HepG2 (cell line): ENCODE measurements around the gene YIPF7. TPM values are rescaled to one million over a fixed set of nuclear protein-coding genes. Genes with fewer than 3 reads are reported as not detected.

Source experiments
- ATF7-NPFF ChIP-seq: sonication (generic); formaldehyde crosslinking; IDR thresholded peaks from 2 replicates; pipeline ENCODE4 v1.8.1; 2023; ENCODE audit warnings: mild to moderate bottlenecking, low read depth, missing genetic modification reagents, moderate library complexity
- KLF11 ChIP-seq: IDR thresholded peaks from 2 replicates; pipeline ENCODE4 v1.6.1; 2016; ENCODE audit warnings: missing compliant biosample characterization
- NRL ChIP-seq: sonication (generic); formaldehyde crosslinking; IDR thresholded peaks from 2 replicates; pipeline ENCODE4 v1.5.0; 2020; ENCODE audit warnings: missing genetic modification reagents, mild to moderate bottlenecking, moderate library complexity, borderline replicate concordance
- POLR2AphosphoS2 ChIP-seq: IDR thresholded peaks from 2 replicates; pipeline ENCODE4 v1.6.1; 2011; ENCODE audit warnings: low read depth, low read length, improper control_type of control experiment
- RBM22 ChIP-seq: fragments of 200-400 bp; formaldehyde crosslinking; optimal IDR thresholded peaks from 2 replicates; pipeline ENCODE3; 2017; ENCODE audit warnings: mild to moderate bottlenecking, low read length, moderate library complexity
- TBX2 ChIP-seq: sonication (generic); formaldehyde crosslinking; IDR thresholded peaks from 2 replicates; pipeline ENCODE4 v1.5.0; 2020; ENCODE audit warnings: missing genetic modification reagents, mild to moderate bottlenecking, borderline replicate concordance
- ZFP82 ChIP-seq: sonication (generic); formaldehyde crosslinking; IDR thresholded peaks from 2 replicates; pipeline ENCODE4 v1.5.1; 2020; ENCODE audit warnings: mild to moderate bottlenecking, missing genetic modification reagents, borderline replicate concordance
- ZNF17 ChIP-seq: sonication (generic); formaldehyde crosslinking; IDR thresholded peaks from 2 replicates; pipeline ENCODE4 v1.5.0; 2020; ENCODE audit warnings: mild to moderate bottlenecking, missing genetic modification reagents
- ZNF292 ChIP-seq: sonication (generic); formaldehyde crosslinking; IDR thresholded peaks from 2 replicates; pipeline ENCODE4 v1.8.1; 2022; ENCODE audit warnings: mild to moderate bottlenecking, low read depth, missing genetic modification reagents, borderline replicate concordance
- ZNF564 ChIP-seq: sonication (generic); formaldehyde crosslinking; IDR thresholded peaks from 2 replicates; pipeline ENCODE4 v1.8.1; 2023; ENCODE audit warnings: mild to moderate bottlenecking, missing genetic modification reagents
- ZSCAN12 ChIP-seq: sonication (generic); formaldehyde crosslinking; IDR thresholded peaks from 2 replicates; pipeline ENCODE4 v1.9.0; 2021; ENCODE audit warnings: mild to moderate bottlenecking, missing genetic modification reagents
- polyA plus RNA-seq, 8 experiments: library from polyadenylated mRNA; depleted of rRNA in 3 of 8; stranded (reverse) in 7 of 8; unstranded in 1 of 8; fragments of >200 nt; fragmentation: Illumina TruSeq in 4 of 8; extraction: Trizol in 4 of 8; gene quantifications; 2 replicates each; pipeline versions ENCODE4 v1.2.1 to v1.2.3, GENCODE V29; 2011 to 2016; ENCODE audit warnings: low read depth in 4 of 8, missing spikeins in 1 of 8, mixed read lengths in 1 of 8; ENCODE audit not compliant: insufficient read depth in 1 of 8
- total RNA-seq, 5 experiments: library from RNA; depleted of rRNA; stranded (reverse); fragments of >200 nt; fragmentation: Illumina TruSeq; extraction: Trizol; gene quantifications; 2 replicates each; pipeline ENCODE4 v1.2.3, GENCODE V29; 2016; ENCODE audit warnings: low read depth in 1 of 5
- TF ChIP-seq, protein P1 (sequence below): sonication (generic); formaldehyde crosslinking; IDR thresholded peaks from 2 replicates; pipeline ENCODE4 v1.5.0; 2020; ENCODE audit warnings: mild to moderate bottlenecking, missing genetic modification reagents, borderline replicate concordance
- TF ChIP-seq, protein P2 (sequence below): sonication (generic); formaldehyde crosslinking; IDR thresholded peaks from 2 replicates; pipeline ENCODE4 v1.5.1; 2020; ENCODE audit warnings: missing genetic modification reagents, mild to moderate bottlenecking, borderline replicate concordance
- TF ChIP-seq, protein P3 (sequence below): sonication (generic); formaldehyde crosslinking; IDR thresholded peaks from 2 replicates; pipeline ENCODE4 v1.4.0; 2020; ENCODE audit warnings: missing genetic modification reagents
- TF ChIP-seq, protein P4 (sequence below): sonication (generic); formaldehyde crosslinking; IDR thresholded peaks from 2 replicates; pipeline ENCODE4 v1.4.0; 2020; ENCODE audit warnings: missing genetic modification reagents

YIPF7 gene
- total and polyA plus RNA-seq, 2 of the 13 experiments (the other 11 are each of a cell fraction or from before 2014, with no cell fraction given), result 0.12 TPM; not detected in 1

DNA sequence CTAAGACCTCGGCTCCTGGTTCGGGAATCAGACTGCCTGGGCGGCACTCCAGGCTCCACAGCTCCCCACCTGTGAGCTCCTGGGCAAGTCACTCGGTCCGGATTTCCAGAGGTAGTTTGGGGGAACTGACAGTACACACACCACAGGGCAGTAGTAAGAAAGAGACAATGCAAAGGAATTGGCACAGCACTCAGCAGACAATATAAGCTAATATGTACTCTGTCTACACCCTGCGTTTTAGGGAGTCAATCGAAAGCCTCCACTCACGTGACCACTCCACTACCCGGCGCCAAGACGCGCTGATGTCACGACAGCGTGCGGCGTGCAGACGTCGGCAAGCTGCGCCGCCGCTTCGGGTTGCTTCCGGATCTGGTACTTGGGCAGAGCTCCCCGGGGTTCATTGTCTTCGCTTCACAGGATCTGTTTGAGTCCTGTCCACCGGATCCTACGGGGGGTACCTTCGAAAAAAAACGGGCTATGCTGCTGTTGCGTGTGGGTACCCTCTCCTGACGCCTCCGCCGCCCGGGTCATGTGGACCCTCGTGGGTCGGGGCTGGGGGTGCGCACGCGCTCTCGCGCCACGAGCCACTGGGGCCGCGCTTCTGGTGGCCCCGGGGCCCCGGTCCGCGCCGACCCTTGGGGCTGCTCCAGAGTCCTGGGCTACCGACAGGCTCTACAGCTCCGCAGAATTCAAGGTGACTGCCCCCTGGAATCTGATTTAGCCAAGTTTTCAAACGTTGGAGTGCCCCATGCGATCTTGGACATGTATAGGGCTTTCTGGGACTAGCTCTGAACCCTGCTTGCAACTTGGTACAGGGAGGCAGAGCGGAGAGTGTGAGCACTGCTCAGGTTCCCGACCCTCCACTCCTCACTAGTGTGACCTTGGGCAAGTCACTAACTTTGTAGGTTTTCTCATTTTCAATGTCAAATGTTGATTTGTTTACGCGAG is 26.9 kb upstream of the YIPF7 start, which contains the start of gene GUF1 (continued):
- TF ChIP-seq, protein P1, sequence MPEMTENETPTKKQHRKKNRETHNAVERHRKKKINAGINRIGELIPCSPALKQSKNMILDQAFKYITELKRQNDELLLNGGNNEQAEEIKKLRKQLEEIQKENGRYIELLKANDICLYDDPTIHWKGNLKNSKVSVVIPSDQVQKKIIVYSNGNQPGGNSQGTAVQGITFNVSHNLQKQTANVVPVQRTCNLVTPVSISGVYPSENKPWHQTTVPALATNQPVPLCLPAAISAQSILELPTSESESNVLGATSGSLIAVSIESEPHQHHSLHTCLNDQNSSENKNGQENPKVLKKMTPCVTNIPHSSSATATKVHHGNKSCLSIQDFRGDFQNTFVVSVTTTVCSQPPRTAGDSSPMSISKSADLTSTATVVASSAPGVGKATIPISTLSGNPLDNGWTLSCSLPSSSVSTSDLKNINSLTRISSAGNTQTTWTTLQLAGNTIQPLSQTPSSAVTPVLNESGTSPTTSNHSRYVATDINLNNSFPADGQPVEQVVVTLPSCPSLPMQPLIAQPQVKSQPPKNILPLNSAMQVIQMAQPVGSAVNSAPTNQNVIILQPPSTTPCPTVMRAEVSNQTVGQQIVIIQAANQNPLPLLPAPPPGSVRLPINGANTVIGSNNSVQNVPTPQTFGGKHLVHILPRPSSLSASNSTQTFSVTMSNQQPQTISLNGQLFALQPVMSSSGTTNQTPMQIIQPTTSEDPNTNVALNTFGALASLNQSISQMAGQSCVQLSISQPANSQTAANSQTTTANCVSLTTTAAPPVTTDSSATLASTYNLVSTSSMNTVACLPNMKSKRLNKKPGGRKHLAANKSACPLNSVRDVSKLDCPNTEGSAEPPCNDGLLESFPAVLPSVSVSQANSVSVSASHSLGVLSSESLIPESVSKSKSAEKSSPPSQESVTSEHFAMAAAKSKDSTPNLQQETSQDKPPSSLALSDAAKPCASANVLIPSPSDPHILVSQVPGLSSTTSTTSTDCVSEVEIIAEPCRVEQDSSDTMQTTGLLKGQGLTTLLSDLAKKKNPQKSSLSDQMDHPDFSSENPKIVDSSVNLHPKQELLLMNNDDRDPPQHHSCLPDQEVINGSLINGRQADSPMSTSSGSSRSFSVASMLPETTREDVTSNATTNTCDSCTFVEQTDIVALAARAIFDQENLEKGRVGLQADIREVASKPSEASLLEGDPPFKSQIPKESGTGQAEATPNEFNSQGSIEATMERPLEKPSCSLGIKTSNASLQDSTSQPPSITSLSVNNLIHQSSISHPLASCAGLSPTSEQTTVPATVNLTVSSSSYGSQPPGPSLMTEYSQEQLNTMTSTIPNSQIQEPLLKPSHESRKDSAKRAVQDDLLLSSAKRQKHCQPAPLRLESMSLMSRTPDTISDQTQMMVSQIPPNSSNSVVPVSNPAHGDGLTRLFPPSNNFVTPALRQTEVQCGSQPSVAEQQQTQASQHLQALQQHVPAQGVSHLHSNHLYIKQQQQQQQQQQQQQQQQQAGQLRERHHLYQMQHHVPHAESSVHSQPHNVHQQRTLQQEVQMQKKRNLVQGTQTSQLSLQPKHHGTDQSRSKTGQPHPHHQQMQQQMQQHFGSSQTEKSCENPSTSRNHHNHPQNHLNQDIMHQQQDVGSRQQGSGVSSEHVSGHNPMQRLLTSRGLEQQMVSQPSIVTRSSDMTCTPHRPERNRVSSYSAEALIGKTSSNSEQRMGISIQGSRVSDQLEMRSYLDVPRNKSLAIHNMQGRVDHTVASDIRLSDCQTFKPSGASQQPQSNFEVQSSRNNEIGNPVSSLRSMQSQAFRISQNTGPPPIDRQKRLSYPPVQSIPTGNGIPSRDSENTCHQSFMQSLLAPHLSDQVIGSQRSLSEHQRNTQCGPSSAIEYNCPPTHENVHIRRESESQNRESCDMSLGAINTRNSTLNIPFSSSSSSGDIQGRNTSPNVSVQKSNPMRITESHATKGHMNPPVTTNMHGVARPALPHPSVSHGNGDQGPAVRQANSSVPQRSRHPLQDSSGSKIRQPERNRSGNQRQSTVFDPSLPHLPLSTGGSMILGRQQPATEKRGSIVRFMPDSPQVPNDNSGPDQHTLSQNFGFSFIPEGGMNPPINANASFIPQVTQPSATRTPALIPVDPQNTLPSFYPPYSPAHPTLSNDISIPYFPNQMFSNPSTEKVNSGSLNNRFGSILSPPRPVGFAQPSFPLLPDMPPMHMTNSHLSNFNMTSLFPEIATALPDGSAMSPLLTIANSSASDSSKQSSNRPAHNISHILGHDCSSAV (CRISPR knock-in tag), result no peak
- TF ChIP-seq POLR2AphosphoS2, result no peak
- no peak for TF ChIP-seq ZSCAN12 (CRISPR knock-in tag)
- peak; percentile 81 for TF ChIP-seq TBX2 (CRISPR knock-in tag)
- TF ChIP-seq ZNF292 (CRISPR knock-in tag), result 0 out of 2 replicates have a peak, but pooled peaks have one; percentile 29
- TF ChIP-seq, protein P2, sequence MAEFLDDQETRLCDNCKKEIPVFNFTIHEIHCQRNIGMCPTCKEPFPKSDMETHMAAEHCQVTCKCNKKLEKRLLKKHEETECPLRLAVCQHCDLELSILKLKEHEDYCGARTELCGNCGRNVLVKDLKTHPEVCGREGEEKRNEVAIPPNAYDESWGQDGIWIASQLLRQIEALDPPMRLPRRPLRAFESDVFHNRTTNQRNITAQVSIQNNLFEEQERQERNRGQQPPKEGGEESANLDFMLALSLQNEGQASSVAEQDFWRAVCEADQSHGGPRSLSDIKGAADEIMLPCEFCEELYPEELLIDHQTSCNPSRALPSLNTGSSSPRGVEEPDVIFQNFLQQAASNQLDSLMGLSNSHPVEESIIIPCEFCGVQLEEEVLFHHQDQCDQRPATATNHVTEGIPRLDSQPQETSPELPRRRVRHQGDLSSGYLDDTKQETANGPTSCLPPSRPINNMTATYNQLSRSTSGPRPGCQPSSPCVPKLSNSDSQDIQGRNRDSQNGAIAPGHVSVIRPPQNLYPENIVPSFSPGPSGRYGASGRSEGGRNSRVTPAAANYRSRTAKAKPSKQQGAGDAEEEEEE (CRISPR knock-in tag), result no peak; the same call in 1 of the 2 replicates
- peak; percentile 93 for TF ChIP-seq NRL (CRISPR knock-in tag)
- TF ChIP-seq ZFP82, result no peak
- TF ChIP-seq RBM22, result no peak
- no peak; the same call in 1 of the 2 replicates for TF ChIP-seq KLF11
- TF ChIP-seq, protein P3, sequence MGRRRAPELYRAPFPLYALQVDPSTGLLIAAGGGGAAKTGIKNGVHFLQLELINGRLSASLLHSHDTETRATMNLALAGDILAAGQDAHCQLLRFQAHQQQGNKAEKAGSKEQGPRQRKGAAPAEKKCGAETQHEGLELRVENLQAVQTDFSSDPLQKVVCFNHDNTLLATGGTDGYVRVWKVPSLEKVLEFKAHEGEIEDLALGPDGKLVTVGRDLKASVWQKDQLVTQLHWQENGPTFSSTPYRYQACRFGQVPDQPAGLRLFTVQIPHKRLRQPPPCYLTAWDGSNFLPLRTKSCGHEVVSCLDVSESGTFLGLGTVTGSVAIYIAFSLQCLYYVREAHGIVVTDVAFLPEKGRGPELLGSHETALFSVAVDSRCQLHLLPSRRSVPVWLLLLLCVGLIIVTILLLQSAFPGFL (CRISPR knock-in tag), result no peak
- peak; percentile 65 for TF ChIP-seq ZNF564 (CRISPR knock-in tag)
- TF ChIP-seq, protein P4, sequence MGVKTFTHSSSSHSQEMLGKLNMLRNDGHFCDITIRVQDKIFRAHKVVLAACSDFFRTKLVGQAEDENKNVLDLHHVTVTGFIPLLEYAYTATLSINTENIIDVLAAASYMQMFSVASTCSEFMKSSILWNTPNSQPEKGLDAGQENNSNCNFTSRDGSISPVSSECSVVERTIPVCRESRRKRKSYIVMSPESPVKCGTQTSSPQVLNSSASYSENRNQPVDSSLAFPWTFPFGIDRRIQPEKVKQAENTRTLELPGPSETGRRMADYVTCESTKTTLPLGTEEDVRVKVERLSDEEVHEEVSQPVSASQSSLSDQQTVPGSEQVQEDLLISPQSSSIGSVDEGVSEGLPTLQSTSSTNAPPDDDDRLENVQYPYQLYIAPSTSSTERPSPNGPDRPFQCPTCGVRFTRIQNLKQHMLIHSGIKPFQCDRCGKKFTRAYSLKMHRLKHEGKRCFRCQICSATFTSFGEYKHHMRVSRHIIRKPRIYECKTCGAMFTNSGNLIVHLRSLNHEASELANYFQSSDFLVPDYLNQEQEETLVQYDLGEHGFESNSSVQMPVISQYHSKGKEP (CRISPR knock-in tag), result no peak
- no peak for TF ChIP-seq ZNF17 (CRISPR knock-in tag)
- no peak for TF ChIP-seq ATF7-NPFF (CRISPR knock-in tag)
